Neural cell (in vitro differentiated cells): Measurements from ENCODE around the gene NALCN.

Source experiments
- CTCF ChIP-seq: fragments of 450-650 bp; IDR thresholded peaks from 2 replicates; pipeline ENCODE4 v1.5.1; 2014; ENCODE audit warnings: antibody characterized with exemption, mild to moderate bottlenecking, moderate library complexity; ENCODE audit not compliant: poor library complexity, severe bottlenecking
- EP300 ChIP-seq: fragments of 450-650 bp; conservative IDR thresholded peaks from 2 replicates; pipeline ENCODE4 v1.6.1; 2014; ENCODE audit warnings: antibody characterized with exemption, mild to moderate bottlenecking, moderate library complexity; ENCODE audit not compliant: poor library complexity, severe bottlenecking
- EZH2 ChIP-seq: fragments of 200-600, 300-800 bp; shearing (Covaris generic), sonication (generic); IDR thresholded peaks from 2 replicates; pipeline ENCODE4 v1.6.1; 2014; ENCODE audit warnings: antibody characterized with exemption, low read length, borderline replicate concordance, mild to moderate bottlenecking; ENCODE audit not compliant: insufficient read depth, poor library complexity, severe bottlenecking
- MXI1 ChIP-seq: fragments of 450-650 bp; conservative IDR thresholded peaks from 2 replicates; pipeline ENCODE4 v1.6.1; 2014; ENCODE audit warnings: antibody characterized with exemption, mild to moderate bottlenecking; ENCODE audit not compliant: poor library complexity, severe bottlenecking
- POLR2AphosphoS5 ChIP-seq: IDR thresholded peaks from 2 replicates; pipeline ENCODE4 v1.6.1; 2012
- RAD21 ChIP-seq: fragments of 450-650 bp; conservative IDR thresholded peaks from 2 replicates; pipeline ENCODE4 v1.6.1; 2014; ENCODE audit warnings: antibody characterized with exemption, mild to moderate bottlenecking, moderate library complexity
- REST ChIP-seq: IDR thresholded peaks from 2 replicates; pipeline ENCODE4 v1.6.1; 2012; ENCODE audit warnings: borderline replicate concordance
- SMC3 ChIP-seq: fragments of 450-650 bp; conservative IDR thresholded peaks from 2 replicates; pipeline ENCODE4 v1.6.1; 2014; ENCODE audit warnings: antibody characterized with exemption, mild to moderate bottlenecking, moderate library complexity; ENCODE audit not compliant: poor library complexity
- TAF1 ChIP-seq: IDR thresholded peaks from 2 replicates; pipeline ENCODE4 v1.6.1; 2012; ENCODE audit warnings: low read depth

GRCh38 chr13:101433895-101434294 lies 17.6 kb upstream of the NALCN start:
- no peak for TF ChIP-seq MXI1
- no peak for TF ChIP-seq EP300
- TF ChIP-seq CTCF = no peak
- TF ChIP-seq SMC3 = no peak
- TF ChIP-seq EZH2 = no peak
- no peak for TF ChIP-seq POLR2AphosphoS5
- TF ChIP-seq REST = no peak
- no peak for TF ChIP-seq TAF1
- no peak for TF ChIP-seq RAD21
